Neuronal stem cell (in vitro differentiated cells): ENCODE results near the gene IFNA8.

Experiments
- DNase-seq: peaks from one replicate; pipeline ENCODE4 v3.0.0-alpha.2; 2013; ENCODE audit warnings: low spot score
- H2AFZ ChIP-seq: one replicate; pipeline ENCODE4 v1.6.1; 2013; ENCODE audit warnings: mild to moderate bottlenecking, low read length, inconsistent platforms
- H2AK5ac ChIP-seq: 2 replicates; pipeline ENCODE4 v1.6.1; 2013; ENCODE audit warnings: low read depth, mild to moderate bottlenecking, inconsistent platforms, low read length, moderate library complexity, mixed read lengths
- H2BK120ac ChIP-seq: 2 replicates; pipeline ENCODE4 v1.6.1; 2013; ENCODE audit warnings: low read depth, mild to moderate bottlenecking, inconsistent platforms, low read length, moderate library complexity, mixed read lengths
- H2BK12ac ChIP-seq: one replicate; pipeline ENCODE4 v1.6.1; 2013; ENCODE audit warnings: low read length, inconsistent platforms
- H2BK15ac ChIP-seq: 2 replicates; pipeline ENCODE4 v1.6.1; 2013; ENCODE audit warnings: mild to moderate bottlenecking, low read length, inconsistent platforms, mixed read lengths
- H2BK5ac ChIP-seq: one replicate; pipeline ENCODE4 v1.6.1; 2013; ENCODE audit warnings: inconsistent platforms, mild to moderate bottlenecking, low read length, moderate library complexity
- H3K14ac ChIP-seq: one replicate; pipeline ENCODE4 v1.6.1; 2013; ENCODE audit warnings: low read length, inconsistent platforms
- H3K18ac ChIP-seq: 2 replicates; pipeline ENCODE4 v1.6.1; 2013; ENCODE audit warnings: low read length, inconsistent platforms
- H3K23ac ChIP-seq: 2 replicates; pipeline ENCODE4 v1.6.1; 2013; ENCODE audit warnings: low read depth, mild to moderate bottlenecking, mixed read lengths, low read length, inconsistent platforms; ENCODE audit not compliant: poor library complexity
- H3K27ac ChIP-seq: replicated peaks from 3 replicates; pipeline ENCODE4 v1.5.1; 2013; ENCODE audit warnings: low read length, inconsistent platforms
- H3K27me3 ChIP-seq, 3 experiments: 2 replicates each; pipeline ENCODE4 v1.6.1; 2013; ENCODE audit warnings: low read length in 3 of 3, mild to moderate bottlenecking in 2 of 3, inconsistent platforms in 1 of 3, low read depth in 1 of 3, mixed read lengths in 1 of 3, moderate library complexity in 1 of 3; ENCODE audit not compliant: control insufficient read depth in 3 of 3, insufficient read depth in 3 of 3
- H3K36me3 ChIP-seq, 2 donors: replicated peaks in 1 of 2; 2 replicates each; pipeline ENCODE4 v1.6.1; 2013; ENCODE audit warnings: low read length in 2 of 2; ENCODE audit not compliant: control insufficient read depth in 2 of 2, insufficient read depth in 2 of 2
- H3K4ac ChIP-seq: 2 replicates; pipeline ENCODE4 v1.6.1; 2013; ENCODE audit warnings: inconsistent platforms, mild to moderate bottlenecking, low read length, moderate library complexity
- H3K4me1 ChIP-seq, 2 donors: 1 replicate in 1 of 2; 2 replicates in 1 of 2; pipeline ENCODE4 v1.6.1; 2013; ENCODE audit warnings: low read length in 2 of 2, low read depth in 1 of 2; ENCODE audit not compliant: control insufficient read depth in 2 of 2, insufficient read depth in 1 of 2
- H3K4me2 ChIP-seq: one replicate; pipeline ENCODE4 v1.6.1; 2013; ENCODE audit warnings: mild to moderate bottlenecking, low read length, inconsistent platforms; ENCODE audit not compliant: insufficient read depth, poor library complexity, severe bottlenecking
- H3K4me3 ChIP-seq, 2 donors: 2 replicates each; pipeline ENCODE4 v1.5.1; 2013; ENCODE audit warnings: low read length in 2 of 2, mild to moderate bottlenecking in 2 of 2, inconsistent platforms in 1 of 2, moderate library complexity in 1 of 2
- H3K79me1 ChIP-seq: one replicate; pipeline ENCODE4 v1.6.1; 2013; ENCODE audit warnings: low read depth, mild to moderate bottlenecking, inconsistent platforms, low read length, moderate library complexity
- H3K9ac ChIP-seq: one replicate; pipeline ENCODE4 v1.6.1; 2013; ENCODE audit warnings: mild to moderate bottlenecking, low read depth, low read length, inconsistent platforms; ENCODE audit not compliant: poor library complexity
- H3K9me3 ChIP-seq, 2 donors: replicated peaks in 1 of 2; 2 replicates each; pipeline versions ENCODE3 to v1.6.1; 2013; ENCODE audit warnings: low read length in 2 of 2, mild to moderate bottlenecking in 2 of 2, inconsistent platforms in 1 of 2, low read depth in 1 of 2, mixed read lengths in 1 of 2, moderate library complexity in 1 of 2; ENCODE audit not compliant: control insufficient read depth in 2 of 2, insufficient read depth in 1 of 2
- H4K8ac ChIP-seq: one replicate; pipeline ENCODE4 v1.6.1; 2013; ENCODE audit warnings: low read depth, mild to moderate bottlenecking, inconsistent platforms, low read length, moderate library complexity
- H4K91ac ChIP-seq: one replicate; pipeline ENCODE4 v1.6.1; 2013; ENCODE audit warnings: low read length, low read depth, mild to moderate bottlenecking, inconsistent platforms; ENCODE audit not compliant: poor library complexity
- WGBS, 2 donors: extraction: QIAGEN DNeasy Blood & Tissue Kit; methylation state at CpG; one replicate each; pipeline ENCODE4 v1.1.7; 2013; ENCODE audit warnings: missing lambda C conversion rate in 2 of 2, mixed read lengths in 1 of 2; ENCODE audit not compliant: insufficient read length in 2 of 2, insufficient replicate concordance in 1 of 2; ENCODE audit errors: extremely low coverage in 2 of 2; 5-methylcytosine and 5-hydroxymethylcytosine counted together

The IFNA8 gene

GRCh38 chr9:21452681-21453080, 43.8 kb downstream of the IFNA8 start:
- no peak overlapping the region for H2AFZ ChIP-seq
- H3K9me3 ChIP-seq = no peaks in the 10 kb centered on the region
- H2BK120ac ChIP-seq = no peak overlapping the region
- H3K9ac ChIP-seq = no peak overlapping the region
- H3K79me1 ChIP-seq = no peaks in the 10 kb centered on the region
- peaks cover 0 to 4% of the 10 kb centered on the region in 2 donors for H3K4me1 ChIP-seq
- H3K4ac ChIP-seq = no peak overlapping the region
- H3K14ac ChIP-seq = no peak overlapping the region
- no peak overlapping the region for H3K23ac ChIP-seq
- DNase-seq = no peak
- H2AK5ac ChIP-seq = no peak overlapping the region
- H2BK15ac ChIP-seq = no peak overlapping the region
- H2BK5ac ChIP-seq = no peak overlapping the region
- H3K18ac ChIP-seq = no peak overlapping the region
- H4K91ac ChIP-seq = no peak overlapping the region
- WGBS, 2 donors = no CpG with 5 or more reads among the region's 4 CpGs
- H3K27me3 ChIP-seq = no peaks in the 10 kb centered on the region
- H3K27ac ChIP-seq = no peak overlapping the region
- H3K4me2 ChIP-seq = no peak overlapping the region
- no peaks in the 10 kb centered on the region for H3K36me3 ChIP-seq
- no peak overlapping the region for H3K4me3 ChIP-seq
- H4K8ac ChIP-seq = no peak overlapping the region
- H2BK12ac ChIP-seq = no peak overlapping the region

GRCh38 chr9:21454149-21454548, 45.2 kb downstream of the IFNA8 start:
- Histone ChIP-seq H2BK12ac (no peak overlapping the region), H3K9me3 (no peaks in the 10 kb centered on the region), H3K14ac (no peak overlapping the region), H2BK120ac (no peak overlapping the region), H2BK5ac (no peak overlapping the region), H3K36me3 (no peaks in the 10 kb centered on the region), H3K23ac (no peak overlapping the region), H3K4me1 (peaks cover 0 to 4% of the 10 kb centered on the region in 2 donors), H2BK15ac (no peak overlapping the region), H3K9ac (no peak overlapping the region), H3K4ac (no peak overlapping the region), H4K91ac (no peak overlapping the region), H3K27me3 (no peaks in the 10 kb centered on the region), H2AFZ (no peak overlapping the region), H2AK5ac (no peak overlapping the region), H3K18ac (no peak overlapping the region), H3K4me3 (no peak overlapping the region), H3K79me1 (no peaks in the 10 kb centered on the region), H3K4me2 (no peak overlapping the region), H3K27ac (no peak overlapping the region), H4K8ac (no peak overlapping the region)
- no peak for DNase-seq
- no CpG with 5 or more reads among the region's 2 CpGs for WGBS, 2 donors

DNA sequence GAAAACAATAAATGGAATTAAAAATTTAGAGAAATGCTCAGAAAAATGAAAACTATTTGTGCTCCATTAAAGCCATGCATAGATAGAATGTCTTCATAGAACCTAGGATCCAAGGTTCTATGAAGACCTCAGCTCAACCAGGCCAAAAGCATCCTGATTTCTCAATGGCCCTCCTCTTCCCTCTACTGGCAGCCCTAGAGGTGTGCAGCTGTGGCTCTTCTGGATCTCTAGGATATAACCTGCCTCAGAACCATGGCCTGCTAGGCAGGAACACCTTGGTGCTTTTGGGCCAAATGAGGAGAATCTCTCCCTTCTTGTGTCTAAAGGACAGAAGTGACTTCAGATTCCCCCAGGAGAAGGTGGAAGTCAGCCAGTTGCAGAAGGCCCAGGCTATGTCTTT, 46.4 kb downstream of the IFNA8 start:
- Histone ChIP-seq H3K4ac (no peak overlapping the region), H3K9ac (no peak overlapping the region), H3K4me2 (no peak overlapping the region), H3K4me1 (peaks cover 0 to 4% of the 10 kb centered on the region in 2 donors), H2BK5ac (no peak overlapping the region), H2BK15ac (no peak overlapping the region), H3K9me3 (no peaks in the 10 kb centered on the region), H3K23ac (no peak overlapping the region), H3K36me3 (no peaks in the 10 kb centered on the region), H3K14ac (no peak overlapping the region), H3K27ac (no peak overlapping the region), H4K91ac (no peak overlapping the region), H3K27me3 (no peaks in the 10 kb centered on the region), H2BK12ac (no peak overlapping the region), H3K79me1 (no peaks in the 10 kb centered on the region), H3K18ac (no peak overlapping the region), H2AFZ (no peak overlapping the region), H2AK5ac (no peak overlapping the region), H4K8ac (no peak overlapping the region), H3K4me3 (no peak overlapping the region), H2BK120ac (no peak overlapping the region)
- DNase-seq = no peak
